22Rv1 (cell line): Measurements from ENCODE around the gene SIPA1L3.

Experiments
- H3K27ac ChIP-seq: fragments of 450-650 bp; 2 replicates; pipeline ENCODE4 v1.5.1; 2017
- CTCF ChIP-seq: fragments of 450-650 bp; IDR thresholded peaks from 2 replicates; pipeline ENCODE4 v1.5.1; 2017; ENCODE audit warnings: mild to moderate bottlenecking
- ZFX ChIP-seq: fragments of 450-650 bp; IDR thresholded peaks from 2 replicates; pipeline ENCODE4 v1.6.1; 2017; ENCODE audit warnings: antibody characterized with exemption, borderline replicate concordance

The SIPA1L3 gene

DNA sequence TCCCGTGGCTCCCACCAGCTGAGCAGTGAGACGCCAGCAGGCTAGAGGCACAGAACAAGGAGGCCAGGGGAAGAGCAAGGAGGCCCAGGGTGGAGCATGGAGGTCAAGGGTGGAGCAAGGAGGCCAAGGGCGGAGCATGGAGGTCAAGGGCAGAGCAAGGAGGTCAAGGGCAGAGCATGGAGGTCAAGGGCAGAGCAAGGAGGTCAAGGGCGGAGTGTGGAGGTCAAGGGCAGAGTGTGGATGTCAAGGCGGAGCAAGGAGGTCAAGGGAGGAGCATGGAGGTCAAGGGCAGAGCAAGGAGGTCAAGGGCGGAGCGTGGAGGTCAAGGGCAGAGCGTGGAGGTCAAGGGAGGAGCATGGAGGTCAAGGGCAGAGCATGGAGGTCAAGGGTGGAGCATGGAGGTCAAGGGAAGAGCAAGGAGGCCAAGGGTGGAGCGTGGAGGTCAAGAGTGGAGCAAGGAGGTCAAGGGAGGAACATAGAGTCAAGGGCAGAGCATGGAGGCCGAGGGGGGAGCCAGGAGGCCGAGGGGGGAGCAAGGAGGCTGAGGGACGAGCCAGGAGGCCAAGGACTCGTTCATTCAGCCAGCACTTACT lies 289.3 kb downstream of the SIPA1L3 start:
- TF ChIP-seq CTCF (no peak), ZFX (no peak)
- no peak overlapping the region for H3K27ac ChIP-seq

- TF ChIP-seq CTCF (no peak), ZFX (no peak)
- H3K27ac ChIP-seq, result no peak overlapping the region
These were observed 290.1 kb downstream of the SIPA1L3 start for GRCh38 chr19:38196948-38197656.

DNA sequence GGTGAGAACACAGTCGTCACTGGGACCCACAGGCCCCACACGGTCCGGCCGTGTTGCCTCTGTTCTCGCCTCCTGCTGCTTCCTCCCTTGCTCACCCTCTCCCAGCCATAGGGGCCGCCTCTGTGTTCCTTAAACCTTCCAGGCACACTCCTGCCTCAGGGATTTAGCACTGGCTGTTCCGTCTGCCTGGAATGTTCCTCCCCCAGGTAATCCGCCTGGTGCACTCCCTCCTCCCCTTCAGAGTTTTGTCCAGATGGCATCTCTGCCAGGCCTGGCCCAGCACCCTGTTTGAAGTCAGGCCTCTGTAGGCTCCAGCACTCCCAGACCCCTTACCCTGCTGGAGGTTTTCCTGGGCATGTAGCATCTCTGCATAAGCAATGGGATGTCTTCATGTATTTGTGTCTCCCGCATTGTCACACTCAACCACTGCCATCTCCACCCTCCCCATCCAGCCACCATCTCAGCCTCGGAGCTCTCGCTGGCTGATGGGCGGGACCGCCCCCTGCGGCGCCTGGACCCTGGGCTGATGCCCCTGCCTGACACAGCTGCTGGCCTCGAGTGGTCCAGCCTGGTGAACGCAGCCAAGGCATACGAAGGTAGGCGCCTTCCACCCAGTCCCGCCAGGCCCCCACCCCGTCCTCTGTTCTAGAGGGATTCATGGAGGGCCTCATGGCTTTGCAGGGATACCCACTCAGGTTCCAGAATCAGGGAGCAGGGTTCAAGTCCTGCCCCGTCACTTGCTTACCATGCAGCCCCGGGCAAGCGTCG lies 291.1 kb downstream of the SIPA1L3 start:
- no peak overlapping the region for H3K27ac ChIP-seq

GRCh38 chr19:38199340-38199739 lies 292.3 kb downstream of the SIPA1L3 start:
- no peak for TF ChIP-seq CTCF
- TF ChIP-seq ZFX, result no peak
- H3K27ac ChIP-seq, result no peak overlapping the region

More for the DNA sequence above, 291.1 kb downstream of the SIPA1L3 start:
- no peak for TF ChIP-seq ZFX
- TF ChIP-seq CTCF, result no peak

DNA sequence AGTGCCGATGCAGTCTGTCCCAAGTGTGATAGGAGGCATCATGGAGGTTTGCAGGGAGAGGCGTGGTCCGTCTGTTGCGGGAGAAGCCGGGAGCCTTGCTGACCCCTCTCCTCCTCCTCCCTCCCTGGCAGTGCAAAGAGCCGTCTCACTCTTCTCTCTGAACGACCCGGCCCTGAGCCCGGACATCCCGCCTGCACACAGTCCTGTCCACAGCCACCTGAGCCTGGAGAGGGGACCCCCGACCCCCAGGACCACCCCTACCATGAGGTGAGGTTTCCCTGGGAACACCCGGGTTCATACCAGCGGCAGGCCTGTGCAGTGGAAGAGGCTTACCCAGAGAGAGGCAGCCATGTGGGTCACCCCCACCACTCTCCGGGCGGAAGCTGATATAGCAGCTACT lies 294.7 kb downstream of the SIPA1L3 start:
- H3K27ac ChIP-seq, result no peak overlapping the region
- no peak for TF ChIP-seq CTCF
- TF ChIP-seq ZFX, result no peak

DNA sequence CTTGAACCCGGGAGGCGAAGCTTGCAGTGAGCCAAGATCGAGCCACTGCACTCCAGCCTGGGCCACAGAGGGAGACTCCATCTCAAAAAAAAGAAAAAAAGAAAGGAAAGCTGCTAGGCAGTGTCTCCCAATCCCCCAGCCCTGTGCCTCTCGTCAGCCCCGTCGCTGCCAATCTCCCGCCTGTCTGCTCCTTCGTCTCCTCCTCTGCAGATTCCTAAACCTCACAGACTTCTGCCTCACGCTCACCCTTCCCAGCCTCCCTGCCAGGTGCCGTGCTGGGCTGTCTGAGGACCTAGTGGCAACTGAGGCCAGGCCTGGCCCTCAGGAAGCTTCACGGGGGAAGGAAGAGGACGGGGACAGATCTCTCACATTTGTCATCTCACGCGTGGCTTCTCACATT lies 295.5 kb downstream of the SIPA1L3 start:
- no peak overlapping the region for H3K27ac ChIP-seq
- TF ChIP-seq ZFX (no peak), CTCF (no peak)

DNA sequence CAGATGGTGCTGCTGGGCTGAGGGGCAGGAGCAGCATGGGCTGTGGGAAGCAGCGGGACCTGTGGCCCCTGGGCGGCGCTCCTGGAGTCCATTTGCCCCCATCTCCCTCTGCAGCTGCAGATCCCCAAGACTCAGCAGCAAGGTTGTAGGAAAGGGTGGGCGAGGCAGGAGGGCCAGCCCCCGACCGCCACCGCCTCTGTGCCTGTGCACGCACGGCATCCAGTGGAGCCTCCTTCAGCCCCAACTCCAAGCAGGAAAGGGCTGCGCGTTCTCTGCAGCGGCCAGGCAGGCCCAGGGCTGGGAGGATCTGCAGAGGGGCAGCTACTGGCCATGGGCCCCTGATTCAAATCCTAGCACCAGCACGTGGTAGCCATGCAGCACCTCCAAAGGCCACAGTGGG lies 296.2 kb downstream of the SIPA1L3 start:
- H3K27ac ChIP-seq, result no peak overlapping the region
- TF ChIP-seq ZFX (no peak), CTCF (no peak)
